Esophagus muscularis mucosa (tissue), 3 donors: ENCODE results near the gene ZNF396.

ENCODE experiments used
- EP300 ChIP-seq: sonication (generic); formaldehyde crosslinking; IDR thresholded peaks from one replicate; pipeline ENCODE4 v1.6.1; 2017; ENCODE audit warnings: antibody characterized with exemption
- TF ChIP-seq, protein P1 (sequence below), 3 experiments: fragments of 200-600 bp in 2 of 3; fragments of 450-650 bp in 1 of 3; sonication (generic) in 2 of 3; IDR thresholded peaks; one replicate each; pipeline ENCODE4 v1.5.1; 2017 to 2019; ENCODE audit warnings: antibody characterized with exemption in 3 of 3, mild to moderate bottlenecking in 2 of 3, moderate library complexity in 1 of 3

DNA sequence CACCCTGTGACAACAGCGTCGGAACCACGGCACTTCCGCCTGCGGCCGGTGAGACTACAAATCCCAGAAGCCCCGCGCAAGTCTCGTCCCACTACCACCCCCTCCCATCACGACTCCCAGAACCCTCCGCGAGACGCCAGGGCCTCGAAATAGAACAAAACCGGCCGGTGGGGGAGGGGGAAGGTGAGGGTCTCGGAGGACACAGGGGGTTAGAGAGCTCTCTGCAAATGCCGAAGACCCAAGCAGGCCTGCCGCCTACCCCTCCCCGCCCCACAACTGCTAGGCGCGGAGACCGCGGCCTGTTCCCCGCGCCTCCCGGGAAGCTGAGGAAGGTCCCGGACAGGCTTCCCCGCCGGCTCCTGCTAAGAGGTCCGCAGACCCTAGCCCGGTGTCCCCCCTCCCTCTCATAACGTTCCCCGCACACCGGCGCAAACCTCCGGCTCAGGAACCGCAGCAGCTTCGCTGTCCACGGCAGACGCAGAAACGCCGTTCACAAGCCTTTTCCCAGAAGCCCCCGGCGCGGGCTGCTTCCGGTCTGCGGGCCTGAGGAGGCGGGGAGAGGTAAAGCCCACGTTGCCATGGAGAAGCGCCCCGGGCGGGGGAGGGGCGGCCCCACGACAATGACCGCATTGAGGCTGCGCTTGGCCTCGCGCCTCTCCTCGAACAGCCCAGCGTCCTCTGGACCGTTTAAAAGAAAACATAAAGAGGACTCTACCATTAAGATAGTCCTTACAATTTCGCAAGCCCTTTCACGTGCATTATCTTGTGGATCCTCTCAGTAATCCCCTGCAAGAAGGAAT lies 33.0 kb downstream of the ZNF396 start, which contains the start of gene ZNF24:
- TF ChIP-seq, protein P1, sequence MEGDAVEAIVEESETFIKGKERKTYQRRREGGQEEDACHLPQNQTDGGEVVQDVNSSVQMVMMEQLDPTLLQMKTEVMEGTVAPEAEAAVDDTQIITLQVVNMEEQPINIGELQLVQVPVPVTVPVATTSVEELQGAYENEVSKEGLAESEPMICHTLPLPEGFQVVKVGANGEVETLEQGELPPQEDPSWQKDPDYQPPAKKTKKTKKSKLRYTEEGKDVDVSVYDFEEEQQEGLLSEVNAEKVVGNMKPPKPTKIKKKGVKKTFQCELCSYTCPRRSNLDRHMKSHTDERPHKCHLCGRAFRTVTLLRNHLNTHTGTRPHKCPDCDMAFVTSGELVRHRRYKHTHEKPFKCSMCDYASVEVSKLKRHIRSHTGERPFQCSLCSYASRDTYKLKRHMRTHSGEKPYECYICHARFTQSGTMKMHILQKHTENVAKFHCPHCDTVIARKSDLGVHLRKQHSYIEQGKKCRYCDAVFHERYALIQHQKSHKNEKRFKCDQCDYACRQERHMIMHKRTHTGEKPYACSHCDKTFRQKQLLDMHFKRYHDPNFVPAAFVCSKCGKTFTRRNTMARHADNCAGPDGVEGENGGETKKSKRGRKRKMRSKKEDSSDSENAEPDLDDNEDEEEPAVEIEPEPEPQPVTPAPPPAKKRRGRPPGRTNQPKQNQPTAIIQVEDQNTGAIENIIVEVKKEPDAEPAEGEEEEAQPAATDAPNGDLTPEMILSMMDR (IDR thresholded peaks at IDR 0.05), result no peak
- no peak for TF ChIP-seq EP300
